GM18520 (cell line): ENCODE measurements around the gene FYB1.

Source experiments
- ATAC-seq: cut with Tn5 transposase; IDR thresholded peaks from one replicate; pipeline ENCODE4 v1.9.1; 2021; ENCODE audit not compliant: unreplicated experiment

Gene FYB1

GRCh38 chr5:39208471-39208870 is 10.9 kb downstream of the FYB1 start:
- no peak for ATAC-seq

GRCh38 chr5:39207345-39208045 is 11.9 kb downstream of the FYB1 start:
- no peak for ATAC-seq

- ATAC-seq: no peak
Observed at GRCh38 chr5:39206630-39207321, 12.6 kb downstream of the FYB1 start.

- ATAC-seq: no peak
Observed at GRCh38 chr5:39205550-39205949, 13.8 kb downstream of the FYB1 start.

GRCh38 chr5:39203951-39204350 is 15.4 kb downstream of the FYB1 start:
- ATAC-seq: no peak

- ATAC-seq: no peak
Observed at GRCh38 chr5:39203275-39203922, 16.0 kb downstream of the FYB1 start.

- no peak for ATAC-seq
Observed at GRCh38 chr5:39202597-39203274, 16.6 kb downstream of the FYB1 start.

- no peak for ATAC-seq
Observed at GRCh38 chr5:39201781-39202596, 17.4 kb downstream of the FYB1 start.

GRCh38 chr5:39201160-39201780 is 18.1 kb downstream of the FYB1 start:
- no peak for ATAC-seq

- no peak for ATAC-seq
Observed at GRCh38 chr5:39200081-39200480, 19.3 kb downstream of the FYB1 start.

GRCh38 chr5:39199335-39199734 is 20.0 kb downstream of the FYB1 start:
- ATAC-seq: no peak

- no peak for ATAC-seq
Observed at GRCh38 chr5:39198127-39198526, 21.2 kb downstream of the FYB1 start.

- no peak for ATAC-seq
Observed at GRCh38 chr5:39197556-39197955, 21.8 kb downstream of the FYB1 start.

GRCh38 chr5:39195198-39195826 is 24.1 kb downstream of the FYB1 start:
- ATAC-seq: no peak

- no peak for ATAC-seq
Observed at GRCh38 chr5:39194466-39195136, 24.8 kb downstream of the FYB1 start.

- ATAC-seq: no peak
Observed at GRCh38 chr5:39193553-39194465, 25.6 kb downstream of the FYB1 start.

- ATAC-seq: no peak
Observed at GRCh38 chr5:39192450-39193160, 26.8 kb downstream of the FYB1 start.

GRCh38 chr5:39191216-39191615 is 28.1 kb downstream of the FYB1 start:
- no peak for ATAC-seq
